Tongue (tissue), 2 donors: Measurements from ENCODE around the gene KLHL41. TPM values are rescaled to one million over a fixed set of nuclear protein-coding genes. Genes with fewer than 3 reads are reported as not detected.
"Not testable (repeated sequence)": the region's sequence is repeated elsewhere in the genome, so short reads cannot be mapped to it uniquely, and the experiment has no call there.

Source experiments
- DNase-seq: peaks from one replicate; pipeline ENCODE4 v3.0.0-alpha.2; 2015
- total RNA-seq: library from RNA; depleted of rRNA; stranded (reverse); fragments of >200 nt; gene quantifications from one replicate; pipeline ENCODE4 v1.2.3, GENCODE V29; 2014

Gene KLHL41
- total RNA-seq, 1 donor from 2014 or later, result 2,840 TPM

- DNase-seq, result peak; percentile 96
Measured at GRCh38 chr2:169573160-169573973, 63.9 kb downstream of the KLHL41 start, which contains the start of gene FASTKD1. Gene FASTKD1 (minus strand): TSS chr2:169573865. CDS start chr2:169572029, 1,836 bp downstream.

GRCh38 chr2:169573974-169574299 lies 64.4 kb downstream of the KLHL41 start:
- DNase-seq, result no peak

- DNase-seq, result not testable (repeated sequence)
Measured at GRCh38 chr2:169574539-169574938, 65.0 kb downstream of the KLHL41 start.

GRCh38 chr2:169575264-169575663 lies 65.8 kb downstream of the KLHL41 start:
- not testable (repeated sequence) for DNase-seq

Other genes with a start within 250 kb of the KLHL41 start
- gene LRP2, start 147.2 kb upstream of the KLHL41 start, total RNA-seq, result 0.10 TPM
- gene BBS5, start 30.2 kb upstream of the KLHL41 start, total RNA-seq, result 12.2 TPM
- gene FASTKD1, start 64.2 kb downstream of the KLHL41 start, total RNA-seq, result 38.6 TPM
- gene PPIG, start 74.6 kb downstream of the KLHL41 start, total RNA-seq, result 46.1 TPM
- gene CFAP210, start 184.7 kb downstream of the KLHL41 start, total RNA-seq, result not detected
- 5.0 TPM for gene PHOSPHO2, start 184.8 kb downstream of the KLHL41 start, total RNA-seq
- gene KLHL23, start 224.1 kb downstream of the KLHL41 start, total RNA-seq, result 55.1 TPM